Superior temporal gyrus (tissue), 1 donor: ENCODE data around the gene C20orf204.

Experiments used
- DNase-seq: peaks from one replicate; pipeline ENCODE4 v3.0.0-alpha.2; 2016; ENCODE audit errors: extremely low spot score

The C20orf204 gene

GRCh38 chr20:64042054-64042781, 6.2 kb downstream of the C20orf204 start:
- DNase-seq = no peak

DNA sequence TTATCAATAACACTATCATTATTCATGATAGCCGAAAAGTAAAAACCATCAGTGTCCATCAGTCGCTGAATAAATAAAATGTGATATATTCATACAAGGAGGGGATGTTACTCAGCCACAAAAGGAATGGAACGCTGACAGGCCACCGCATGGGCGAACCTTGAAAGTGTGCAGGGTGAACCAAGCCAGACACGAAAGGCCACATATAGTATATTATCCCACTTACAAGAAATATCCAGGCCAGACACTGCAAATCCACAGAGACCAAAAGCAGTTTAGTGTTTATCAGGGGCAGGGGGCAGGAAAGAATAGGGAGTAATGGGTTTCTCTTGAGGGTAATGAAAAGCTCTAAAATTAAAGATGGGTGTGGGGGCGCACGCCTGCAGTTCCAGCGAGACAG, 7.8 kb downstream of the C20orf204 start:
- no peak for DNase-seq

DNA sequence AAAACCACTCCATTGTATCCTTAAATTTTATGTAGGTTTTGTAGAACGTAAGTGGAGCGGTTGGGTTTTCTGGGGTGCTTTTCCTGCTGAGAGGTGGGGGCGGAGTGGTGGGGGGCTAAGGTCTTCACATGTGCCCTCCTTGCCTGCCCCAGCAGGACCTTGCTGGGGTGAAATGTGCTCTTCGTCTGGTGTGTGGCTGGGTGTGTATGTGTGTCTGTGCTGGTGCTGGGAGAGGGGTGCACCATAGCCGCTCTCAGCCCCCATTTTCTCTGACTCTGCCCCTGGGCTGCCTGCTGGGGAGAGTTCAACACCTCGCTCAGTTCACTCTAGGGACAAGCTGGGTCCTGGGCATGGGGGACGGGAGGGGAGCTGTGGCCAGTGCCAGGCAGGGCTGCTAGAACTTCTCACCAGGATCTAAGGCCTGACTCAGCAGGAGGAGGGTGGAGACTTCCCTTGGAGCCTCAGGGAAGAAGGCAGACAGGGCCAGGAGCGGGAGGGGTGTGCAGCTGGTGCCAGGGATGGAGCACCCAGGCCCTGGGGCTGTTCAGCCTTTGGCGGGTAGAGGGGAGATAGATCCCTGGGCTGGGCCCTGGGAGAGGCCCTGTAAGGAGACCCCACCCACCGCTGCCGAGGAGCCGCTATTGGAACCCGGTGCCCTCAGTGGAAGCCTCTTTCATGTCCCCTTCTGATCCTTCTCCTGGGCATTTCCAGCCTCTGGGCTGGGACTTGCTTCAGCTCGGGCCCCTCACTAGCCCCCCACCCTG, 8.7 kb downstream of the C20orf204 start:
- no peak for DNase-seq

DNA sequence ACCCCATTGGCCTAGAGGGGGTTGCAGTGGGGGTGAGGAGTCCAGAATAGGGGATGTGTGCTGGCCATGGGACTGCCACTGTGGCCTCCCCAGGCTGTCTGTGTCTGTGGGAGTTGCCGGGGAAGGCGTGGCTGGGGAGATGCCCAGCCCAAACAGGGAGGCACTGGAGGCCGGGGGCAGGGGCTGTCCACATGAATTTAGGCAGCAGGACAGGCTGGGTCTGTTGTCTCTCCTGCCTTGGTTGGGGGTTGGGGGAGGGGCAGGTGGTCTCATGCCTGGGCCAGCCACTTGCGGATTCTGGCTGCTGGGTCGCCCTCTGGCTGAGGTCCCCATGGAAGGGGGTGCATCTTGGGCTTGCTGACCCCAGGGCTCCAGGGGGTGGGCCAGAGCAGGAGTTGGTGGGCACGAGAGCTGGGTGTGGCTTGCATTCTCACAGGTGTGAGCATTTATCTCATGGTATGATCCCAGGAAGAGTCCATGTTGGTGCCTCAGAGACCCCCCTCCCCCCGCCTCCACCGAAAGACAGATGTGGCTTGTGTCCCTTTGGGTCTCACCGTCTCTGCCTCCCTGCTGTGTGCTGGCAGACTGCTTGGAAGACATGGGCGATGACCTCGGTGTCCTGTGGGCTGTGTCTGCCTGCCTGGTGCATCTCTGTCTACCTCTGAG, 9.5 kb downstream of the C20orf204 start:
- DNase-seq = no peak

- no peak for DNase-seq
Observed at GRCh38 chr20:64047046-64047389, 11.0 kb downstream of the C20orf204 start.

DNA sequence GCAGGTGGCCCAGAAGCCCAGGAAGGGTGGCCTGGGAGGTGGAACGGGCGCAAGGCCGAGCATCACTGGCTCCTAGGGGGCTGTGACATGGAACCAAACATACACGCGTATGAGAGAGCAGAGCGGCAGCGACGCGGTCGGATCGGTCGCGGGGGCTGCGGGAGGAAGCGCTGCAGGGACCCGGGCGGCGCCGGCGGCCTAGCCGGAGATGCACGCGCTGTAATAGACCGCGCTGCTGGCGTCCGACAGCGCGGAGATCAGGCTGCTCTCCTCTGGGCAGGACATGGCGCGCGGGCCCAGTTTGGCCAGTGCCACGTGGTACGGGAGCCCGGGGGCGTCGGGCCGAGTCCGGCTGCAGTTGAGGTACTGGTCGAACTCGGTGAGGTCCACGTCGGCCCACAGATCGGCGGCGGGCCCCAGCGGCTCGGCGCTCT, 12.0 kb downstream of the C20orf204 start:
- no peak for DNase-seq

DNA sequence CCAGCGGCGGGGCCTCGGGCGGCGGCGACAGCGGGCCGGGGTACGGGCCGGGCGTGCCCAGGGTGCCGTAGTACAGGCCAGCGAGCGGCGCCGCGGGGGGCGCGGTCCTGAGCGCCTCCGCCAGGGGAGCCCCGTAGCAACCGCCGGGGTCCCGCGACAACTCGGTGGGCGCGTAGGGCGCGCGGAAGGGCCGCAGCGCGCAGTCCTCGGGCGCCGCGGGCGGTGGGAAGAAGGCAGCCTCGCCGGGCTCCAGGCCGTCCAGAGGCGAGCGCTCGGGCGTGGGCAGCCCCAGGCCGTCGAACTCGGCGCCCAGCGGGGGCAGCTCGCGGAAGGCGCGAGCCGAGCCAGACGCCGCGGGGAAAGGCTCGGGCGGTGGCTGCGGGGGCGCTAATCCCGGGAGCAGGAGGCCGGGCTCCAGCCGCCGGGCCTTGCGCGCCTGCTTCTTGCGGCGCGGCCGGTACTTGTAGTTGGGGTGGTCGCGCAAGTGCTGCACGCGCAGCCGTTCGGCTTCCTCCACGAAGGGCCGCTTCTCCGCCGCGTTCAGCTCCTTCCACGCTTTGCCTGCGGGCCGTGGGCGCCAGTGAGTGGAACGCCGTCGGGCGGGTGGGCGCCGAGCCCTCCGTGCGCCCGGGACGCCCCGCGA, 12.5 kb downstream of the C20orf204 start:
- DNase-seq = no peak

- no peak for DNase-seq
Observed at GRCh38 chr20:64049060-64049877, 13.3 kb downstream of the C20orf204 start, which contains the start of gene SOX18. SOX18 (minus strand) TSS chr20:64049639; CDS start chr20:64049516, 123 bp downstream.

DNA sequence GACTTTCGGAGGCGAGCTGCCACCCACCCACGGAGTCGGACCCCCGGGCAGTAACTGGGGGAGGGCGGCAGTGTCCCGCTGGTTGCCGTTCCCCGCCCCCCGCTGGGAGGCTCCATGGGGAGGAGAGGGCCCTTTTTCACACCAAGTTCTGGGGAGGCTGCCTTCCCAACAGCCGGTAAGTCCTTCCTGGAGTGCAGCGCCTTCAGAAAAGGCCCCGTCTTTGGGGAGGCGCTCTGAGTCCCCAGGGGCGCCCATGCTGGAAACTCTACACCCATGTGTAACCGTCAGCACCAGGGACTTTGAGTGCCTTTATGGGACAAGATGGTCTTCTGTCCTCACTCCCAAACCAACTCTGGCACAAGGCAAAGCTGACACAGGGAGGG, 13.9 kb downstream of the C20orf204 start:
- no peak for DNase-seq

- DNase-seq = no peak
Observed at GRCh38 chr20:64050261-64051032, 14.5 kb downstream of the C20orf204 start.

DNA sequence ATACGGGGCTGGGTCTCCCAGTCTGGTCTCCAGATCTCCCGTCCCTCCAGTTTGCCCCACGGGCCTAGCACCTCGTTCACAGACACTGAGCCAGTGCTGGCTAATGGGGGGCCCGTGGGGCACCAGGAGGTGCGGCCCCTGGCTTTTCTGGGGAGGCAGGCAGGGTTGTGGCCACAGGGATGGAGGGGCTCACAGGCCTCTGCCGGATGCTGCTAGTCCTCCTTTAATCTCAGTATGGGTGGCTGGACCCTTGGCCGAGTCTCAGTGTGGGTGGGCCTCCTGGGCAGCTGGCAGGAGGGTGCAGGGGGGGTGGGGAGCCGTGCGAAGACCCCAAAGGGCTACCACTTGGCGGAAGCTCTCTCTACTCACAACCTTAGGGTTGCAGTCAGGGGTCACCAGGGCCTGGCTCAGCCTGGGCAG, 15.1 kb downstream of the C20orf204 start:
- DNase-seq = no peak

DNA sequence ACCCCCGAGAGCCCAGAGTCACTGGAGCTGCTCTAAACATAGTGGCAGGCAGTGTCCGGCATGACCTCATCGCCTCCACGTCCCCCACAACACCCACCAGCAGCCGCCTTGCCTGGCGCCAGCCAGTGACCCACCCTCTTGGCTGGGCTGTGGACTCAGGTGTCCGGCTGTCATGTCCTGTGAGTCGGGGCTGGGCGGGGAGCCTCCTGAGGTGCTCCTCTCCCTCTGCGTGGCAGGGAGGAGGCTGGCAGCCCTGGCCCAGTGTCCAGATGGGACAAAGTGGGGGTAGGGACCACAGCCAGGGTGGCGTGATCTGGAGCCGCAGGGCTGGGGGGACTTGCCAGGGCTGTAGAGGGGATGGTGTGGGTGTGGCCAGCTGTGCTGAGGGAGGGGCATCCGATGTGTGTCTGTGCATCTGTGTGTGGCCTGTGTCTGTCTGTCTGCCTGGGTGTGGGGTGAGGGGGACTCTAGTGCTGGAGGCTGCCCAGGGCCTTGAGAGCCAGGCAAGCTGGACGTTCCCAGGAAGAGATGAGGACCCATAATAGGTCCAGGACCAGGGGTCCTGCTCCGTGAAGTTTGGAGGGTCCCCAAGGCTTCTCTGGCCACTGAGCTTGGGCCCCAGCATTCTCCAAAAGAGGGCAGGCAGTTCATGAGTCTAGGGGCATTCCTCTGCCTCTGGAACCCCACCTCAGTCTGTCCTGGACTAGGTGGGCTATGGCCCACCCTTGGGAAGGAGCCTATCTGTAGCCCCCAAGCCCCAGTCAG, 15.8 kb downstream of the C20orf204 start:
- DNase-seq = no peak

- DNase-seq = no peak
Observed at GRCh38 chr20:64052326-64052722, 16.3 kb downstream of the C20orf204 start.

DNA sequence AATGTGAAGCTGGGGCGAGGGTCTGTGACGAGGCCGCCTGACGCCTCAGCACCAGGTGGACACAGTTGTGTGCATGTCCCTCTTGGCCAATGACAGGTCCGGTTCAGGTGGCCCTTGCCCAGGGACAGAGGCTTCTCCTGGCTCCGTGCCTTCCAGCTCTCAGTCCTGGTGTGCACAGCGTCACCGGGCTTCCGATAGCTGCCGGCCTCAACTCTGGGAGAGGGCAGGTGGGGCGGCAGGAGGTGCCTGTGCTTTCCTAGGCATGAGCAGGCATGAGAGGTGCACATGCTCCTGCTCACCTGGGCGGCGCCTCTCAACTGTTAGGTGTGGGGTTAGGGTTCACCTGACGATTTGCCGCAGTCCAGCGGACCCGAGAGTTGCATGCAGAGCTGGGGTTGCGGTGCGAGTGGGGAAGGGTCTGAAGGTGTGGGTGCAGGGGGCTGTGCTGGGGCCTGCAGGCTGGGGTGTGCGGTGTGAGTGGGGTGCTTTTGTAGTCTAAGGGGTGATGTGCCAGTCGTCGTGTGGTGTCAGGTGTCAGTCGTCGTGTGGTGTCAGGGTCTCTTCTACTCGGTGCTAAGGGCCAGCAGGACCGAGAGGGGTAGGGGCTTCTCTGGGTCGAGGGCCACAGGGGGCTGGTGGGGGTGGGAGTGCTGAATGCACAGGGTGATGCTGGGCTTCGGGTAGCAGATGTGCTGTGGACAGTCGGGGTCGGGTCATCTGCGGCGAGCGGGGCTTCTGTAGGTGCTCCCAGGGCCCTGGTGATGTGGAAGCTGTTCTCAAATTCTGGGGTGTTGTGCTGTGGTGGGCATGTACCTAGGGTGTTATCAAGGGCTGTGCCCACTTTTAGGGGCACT, 17.2 kb downstream of the C20orf204 start:
- no peak for DNase-seq

GRCh38 chr20:64053841-64054661, 18.1 kb downstream of the C20orf204 start:
- DNase-seq = no peak

DNA sequence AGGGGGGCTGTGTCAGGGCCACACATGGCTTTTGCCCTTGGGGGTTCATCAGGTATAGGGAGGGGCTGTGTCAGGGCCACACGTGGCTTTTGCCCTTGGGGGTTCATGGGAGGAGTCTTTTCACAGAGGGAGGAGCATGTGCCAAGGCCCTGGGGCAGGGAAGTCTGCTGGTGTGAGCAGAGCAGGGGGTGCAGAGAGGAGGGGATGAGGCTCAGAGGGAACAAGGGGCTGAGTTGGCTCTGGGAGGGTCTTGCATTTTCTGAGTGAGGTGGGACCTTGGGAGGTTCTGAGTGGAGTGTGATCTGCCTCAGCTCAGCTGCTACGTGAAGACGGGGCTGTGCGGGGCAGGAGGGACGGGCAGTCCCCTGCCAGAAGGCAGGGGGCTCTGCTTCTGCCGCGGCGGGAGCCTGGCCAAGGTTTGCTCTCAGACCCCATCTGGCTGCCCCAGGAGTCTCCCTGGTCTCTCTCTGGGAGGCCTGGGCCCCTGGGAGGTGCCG, 19.5 kb downstream of the C20orf204 start:
- DNase-seq = no peak

- DNase-seq = no peak
Observed at GRCh38 chr20:64055893-64056638, 20.1 kb downstream of the C20orf204 start.
